GM20431 (cell line): ENCODE data around the gene ANO6.

Source experiments
- in situ Hi-C: fragments of 300-500 bp; cut with MseI, MboI; formaldehyde crosslinking; loops from one replicate; pipeline ENCODE4 v1.15.0; 2020; ENCODE audit warnings: low sequenced_read_pairs; ENCODE audit not compliant: unreplicated experiment

ANO6 gene

GRCh38 chr12:45212064-45212463 lies 3.8 kb upstream of the ANO6 start:
- in situ Hi-C loops, result no loop called here

GRCh38 chr12:45213107-45213506 lies 2.8 kb upstream of the ANO6 start:
- in situ Hi-C loops, result no loop called here

DNA sequence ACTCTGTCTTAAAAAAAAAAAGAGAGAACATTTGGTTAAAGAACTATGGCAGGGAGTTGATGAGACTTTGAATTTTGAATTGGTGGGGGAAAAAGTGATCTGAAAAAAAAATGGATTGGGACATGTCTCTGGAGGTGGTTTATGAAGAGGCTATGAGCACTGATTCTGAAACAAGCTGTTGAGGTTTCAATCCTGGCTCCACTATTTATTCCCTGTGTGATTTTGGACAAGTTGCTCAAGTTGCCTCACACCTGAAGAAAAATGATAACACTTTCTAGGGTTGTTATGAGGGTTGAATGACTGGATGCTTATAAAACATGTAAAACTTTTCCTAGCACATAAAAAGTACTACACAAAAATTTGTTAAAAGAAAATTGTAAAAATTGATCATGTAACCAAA lies 1.8 kb upstream of the ANO6 start:
- in situ Hi-C loops, result no loop called here

- in situ Hi-C loops, result no loop called here
Measured at GRCh38 chr12:45214749-45215418, 1.0 kb upstream of the ANO6 start.

DNA sequence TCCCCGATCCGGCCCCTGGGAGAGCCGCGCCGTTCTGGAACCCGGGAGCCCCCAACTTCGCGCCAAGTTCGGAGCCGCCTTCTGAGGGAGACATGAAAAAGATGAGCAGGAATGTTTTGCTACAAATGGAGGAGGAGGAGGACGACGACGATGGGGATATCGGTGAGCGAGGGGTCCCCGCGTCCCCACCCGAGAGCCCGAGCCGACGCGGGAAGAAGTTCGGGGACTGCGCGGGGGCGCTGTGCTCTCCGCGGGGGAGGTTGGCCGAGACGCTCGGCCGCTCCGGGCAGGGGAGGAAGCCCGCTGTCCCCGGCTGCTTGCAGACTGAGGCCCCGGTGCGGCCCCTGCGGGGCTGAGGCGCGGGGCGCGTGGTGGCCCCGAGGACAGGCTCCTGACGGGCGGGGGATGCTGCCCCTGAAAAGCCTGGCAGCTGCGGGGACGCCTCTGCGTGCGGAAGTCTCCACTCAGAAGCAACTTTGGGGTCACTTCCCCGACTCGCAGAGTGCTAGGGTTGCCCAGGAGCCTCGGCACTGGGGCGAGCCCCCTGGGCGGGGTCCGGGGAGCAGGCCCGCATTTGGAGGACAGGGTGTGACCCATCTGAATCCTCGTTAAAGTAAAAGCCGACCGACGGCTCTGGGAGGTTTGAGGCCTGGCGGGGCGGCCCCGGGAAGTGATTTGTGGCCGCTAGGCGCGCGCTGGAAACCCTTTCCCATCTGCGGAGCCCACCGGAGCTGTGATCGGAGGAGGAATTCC lies 511 bp downstream of the ANO6 start:
- in situ Hi-C loops, result no loop called here

DNA sequence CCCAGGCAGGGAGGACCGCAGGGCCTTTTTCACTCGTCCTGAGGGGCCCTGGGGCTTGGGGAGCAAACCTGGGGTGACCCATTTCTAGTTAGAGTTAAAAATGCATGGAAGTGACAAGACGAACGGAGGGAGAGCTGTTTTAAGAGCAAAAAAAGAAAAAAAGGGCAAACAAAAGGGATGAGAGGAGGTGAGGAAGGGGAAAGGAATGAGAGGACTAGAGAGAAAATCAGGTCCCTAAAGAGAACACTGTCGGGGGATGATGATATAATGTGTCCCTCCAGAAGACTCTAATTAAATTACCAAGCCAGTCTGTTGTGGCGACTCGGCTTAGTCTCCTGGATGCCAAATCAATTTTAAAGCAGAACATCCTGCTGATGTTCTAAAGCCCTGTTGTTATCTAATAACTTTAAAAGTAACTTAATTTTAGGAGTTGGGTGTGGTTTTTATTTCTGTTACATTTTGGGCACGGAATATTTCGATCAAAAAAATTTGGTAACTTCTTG lies 1.1 kb downstream of the ANO6 start:
- in situ Hi-C loops, result no loop called here

DNA sequence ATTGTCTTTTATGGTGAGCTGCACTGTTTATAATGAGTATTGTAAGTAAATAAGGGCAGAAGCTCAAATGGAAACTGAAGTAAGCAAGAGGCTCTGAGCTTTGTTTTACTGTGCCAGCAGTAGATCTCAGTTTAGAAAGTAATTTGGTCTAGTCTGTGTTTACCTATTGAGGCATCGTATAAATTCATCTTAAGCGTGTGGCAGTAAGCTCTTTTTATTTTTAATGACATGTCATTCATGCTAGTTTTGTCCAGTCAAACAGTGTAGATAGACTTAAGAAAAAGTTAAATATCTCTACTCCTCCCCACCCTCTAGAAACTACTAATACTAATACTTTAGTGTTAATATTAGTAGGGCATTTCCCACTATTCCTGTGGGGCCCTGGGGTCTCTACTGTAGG lies 2.0 kb downstream of the ANO6 start:
- in situ Hi-C loops, result no loop called here

DNA sequence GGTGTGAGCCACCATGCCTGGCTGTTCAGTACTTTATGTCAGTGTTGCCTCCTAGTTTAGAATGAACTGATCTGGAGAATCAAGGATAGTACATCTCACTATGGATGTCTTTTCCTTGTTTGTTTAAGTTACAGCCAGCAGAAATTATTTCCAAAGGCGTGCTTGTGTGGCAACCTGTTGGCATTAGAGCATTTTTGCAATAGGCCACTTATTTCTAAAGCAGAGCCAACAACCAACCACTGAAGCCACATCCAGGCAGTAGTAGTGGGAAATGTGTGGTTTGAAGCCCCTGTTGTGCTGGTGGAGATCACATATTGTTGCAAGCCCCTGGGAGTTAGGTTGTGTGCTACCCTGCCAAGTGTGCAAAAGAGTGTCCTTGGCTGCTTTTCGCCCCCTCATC lies 3.7 kb downstream of the ANO6 start:
- in situ Hi-C loops, result no loop called here

GRCh38 chr12:45220363-45220931 lies 4.6 kb downstream of the ANO6 start:
- in situ Hi-C loops, result no loop called here

- in situ Hi-C loops, result no loop called here
Measured at GRCh38 chr12:45220969-45221368, 5.1 kb downstream of the ANO6 start.

DNA sequence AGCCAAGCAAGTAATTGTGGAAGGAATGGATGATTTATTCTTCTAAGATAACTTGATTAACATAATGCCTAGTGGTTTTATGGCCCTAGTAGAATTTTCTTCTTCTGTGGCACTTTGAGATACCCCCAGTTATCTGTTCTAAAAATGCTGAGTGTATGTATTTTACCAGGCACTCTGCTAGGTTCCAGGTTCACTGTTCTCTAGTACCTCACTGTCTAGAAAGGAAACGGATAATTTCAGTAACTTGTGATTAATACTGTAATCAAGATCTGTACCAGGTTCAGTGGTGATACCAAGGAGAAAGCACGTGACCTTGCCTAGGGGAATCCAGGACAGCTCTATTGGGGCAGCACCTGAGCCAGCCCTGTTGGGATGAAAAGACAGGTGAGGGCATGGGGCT lies 8.0 kb downstream of the ANO6 start:
- in situ Hi-C loops, result no loop called here

- in situ Hi-C loops, result no loop called here
Measured at GRCh38 chr12:45224311-45224710, 8.4 kb downstream of the ANO6 start.

GRCh38 chr12:45226021-45226420 lies 10.1 kb downstream of the ANO6 start:
- in situ Hi-C loops, result no loop called here

GRCh38 chr12:45227316-45228067 lies 11.6 kb downstream of the ANO6 start:
- in situ Hi-C loops, result no loop called here

DNA sequence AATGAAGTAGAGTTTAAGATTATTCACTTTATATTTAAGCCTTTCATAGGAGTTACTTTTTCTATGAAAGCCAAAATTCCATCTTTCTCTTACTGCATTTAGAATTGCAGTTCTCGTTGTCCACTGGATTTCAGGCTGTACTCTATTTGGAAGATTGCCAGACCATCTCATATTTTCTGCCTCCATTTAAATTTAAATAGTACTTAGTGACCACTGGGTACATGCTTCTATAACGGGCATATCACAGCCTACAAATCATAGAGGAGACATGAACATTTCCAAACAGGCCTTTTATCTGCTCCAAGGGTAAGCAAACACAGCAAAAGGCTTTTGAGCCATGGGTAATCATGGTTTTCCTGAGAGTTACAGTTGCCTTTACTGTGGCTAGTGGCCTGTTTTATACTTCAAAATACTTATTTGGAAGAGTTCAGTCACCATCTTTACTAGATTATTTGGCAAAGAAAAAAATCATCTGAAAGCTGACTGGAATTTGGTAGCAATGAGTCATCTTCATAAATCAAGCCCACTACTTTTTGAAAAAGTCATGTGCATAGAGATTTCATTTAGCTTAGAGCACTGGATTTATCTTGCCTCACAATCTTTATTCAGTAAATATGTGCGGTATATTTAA lies 15.7 kb downstream of the ANO6 start:
- in situ Hi-C loops, result no loop called here

DNA sequence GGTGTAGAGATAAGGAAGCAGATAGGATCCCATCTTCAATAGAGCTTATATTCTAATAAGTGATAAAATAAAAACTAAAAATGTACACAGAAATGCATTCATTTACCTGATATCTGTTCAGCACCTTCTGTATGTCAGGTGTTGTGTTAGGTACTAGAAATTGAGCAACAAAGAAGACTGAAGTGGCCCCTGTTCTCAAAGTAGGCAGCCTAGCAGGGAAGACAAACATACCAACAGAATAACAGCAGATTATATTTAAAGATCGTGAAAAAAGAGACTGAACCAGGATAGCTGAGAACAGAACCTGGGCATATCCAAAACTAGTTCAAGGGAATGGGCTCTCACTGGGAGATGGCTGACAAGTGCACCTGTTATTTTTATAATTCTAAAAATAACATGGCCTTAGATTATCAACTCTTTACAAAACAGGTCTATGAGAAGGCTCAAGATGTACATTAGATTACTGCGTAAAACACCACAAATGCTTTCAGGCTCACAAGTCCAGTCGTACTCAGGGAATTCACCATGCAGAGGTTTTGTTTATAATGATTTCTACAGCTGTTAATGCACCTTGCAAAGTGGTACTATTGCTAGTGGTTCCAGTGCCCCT lies 16.4 kb downstream of the ANO6 start:
- in situ Hi-C loops, result no loop called here

- in situ Hi-C loops, result no loop called here
Measured at GRCh38 chr12:45232756-45233372, 17.0 kb downstream of the ANO6 start.

DNA sequence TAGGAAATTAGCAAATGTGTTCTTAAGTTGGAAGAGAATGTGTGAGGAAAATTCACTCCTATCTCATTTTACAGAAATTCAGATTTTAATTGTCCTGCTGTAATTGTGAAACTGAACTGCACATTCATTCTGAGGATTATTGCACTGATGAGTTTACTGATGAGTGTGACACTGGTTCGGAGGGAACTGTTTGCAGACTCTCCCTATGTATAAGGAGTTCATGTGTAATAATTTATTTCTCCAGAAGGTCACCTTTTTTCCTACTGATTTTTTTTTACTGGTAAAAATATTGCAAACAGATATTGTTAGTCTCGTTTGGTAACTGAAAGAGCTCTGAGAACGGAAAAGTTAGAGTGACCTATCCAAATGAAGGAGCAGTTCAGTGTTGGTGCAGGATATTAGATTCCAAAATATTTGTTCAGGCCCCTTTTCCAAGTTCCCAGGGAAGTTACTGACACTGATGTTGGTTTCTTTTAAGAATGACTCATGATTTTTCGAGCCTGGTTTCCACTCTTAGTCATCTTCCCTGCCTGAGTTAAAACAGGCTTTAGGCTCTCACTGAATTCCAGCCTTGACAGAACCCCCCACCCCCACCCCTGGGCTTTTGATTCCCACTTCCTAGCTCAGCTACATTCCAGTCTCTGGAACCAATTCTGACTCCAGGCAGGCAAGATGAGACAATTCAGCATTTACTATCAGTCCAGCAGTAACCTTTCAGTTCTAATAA lies 18.4 kb downstream of the ANO6 start:
- in situ Hi-C loops, result no loop called here
